NB4 (cell line): ENCODE results near the gene CIB1.
A peak's percentile ranks its signal among the peaks of the same experiment; 100 is the strongest.

Experiments
- DNase-seq: peaks from one replicate; pipeline ENCODE4 v3.0.0; 2010; ENCODE audit warnings: low read depth
- H3K4me3 ChIP-seq: one replicate; pipeline ENCODE4 v1.5.1; 2011; ENCODE audit warnings: mild to moderate bottlenecking, low read depth, low read length, moderate library complexity
- CTCF ChIP-seq: IDR thresholded peaks from one replicate; pipeline ENCODE4 v1.5.1; 2012; ENCODE audit warnings: low read depth, low read length
- MAX ChIP-seq: IDR thresholded peaks from 2 replicates; pipeline ENCODE4 v1.6.1; 2011; ENCODE audit warnings: low read depth, low read length
- MYC ChIP-seq: IDR thresholded peaks from 2 replicates; pipeline ENCODE4 v1.6.1; 2011; ENCODE audit warnings: low read depth, low read length
- POLR2A ChIP-seq: IDR thresholded peaks from 2 replicates; pipeline ENCODE4 v1.6.1; 2011; ENCODE audit warnings: mild to moderate bottlenecking; ENCODE audit not compliant: insufficient read length; ENCODE audit errors: extremely low read depth

The CIB1 gene

GRCh38 chr15:90209591-90209990 lies 24.1 kb downstream of the CIB1 start:
- no peak for DNase-seq
- TF ChIP-seq POLR2A, result no peak
- TF ChIP-seq MAX, result no peak
- TF ChIP-seq MYC, result no peak
- no peak for TF ChIP-seq CTCF
- no peak overlapping the region for H3K4me3 ChIP-seq

- TF ChIP-seq MAX, result no peak
- no peak for TF ChIP-seq CTCF
- no peak for TF ChIP-seq MYC
- TF ChIP-seq POLR2A, result no peak
- DNase-seq, result no peak
These were observed 25.4 kb downstream of the CIB1 start for GRCh38 chr15:90208356-90208755.

GRCh38 chr15:90207252-90207651 lies 26.5 kb downstream of the CIB1 start:
- no peak overlapping the region for H3K4me3 ChIP-seq
- no peak for DNase-seq
- TF ChIP-seq MYC (no peak), CTCF (no peak), MAX (no peak)

More at GRCh38 chr15:90208356-90208755, 25.4 kb downstream of the CIB1 start:
- no peak overlapping the region for H3K4me3 ChIP-seq

GRCh38 chr15:90205886-90206285 lies 27.9 kb downstream of the CIB1 start:
- TF ChIP-seq MAX, result no peak
- TF ChIP-seq POLR2A, result no peak
- 0 out of 2 replicates have a peak, but pooled peaks have one; percentile 12 for TF ChIP-seq MYC
- peak; percentile 50 for DNase-seq
- H3K4me3 ChIP-seq, result no peak overlapping the region

GRCh38 chr15:90205050-90205848 lies 28.5 kb downstream of the CIB1 start:
- TF ChIP-seq MAX, result no peak
- no peak for TF ChIP-seq POLR2A
- no peak for TF ChIP-seq MYC
- no peak for TF ChIP-seq CTCF
- DNase-seq, result no peak
- no peak overlapping the region for H3K4me3 ChIP-seq

GRCh38 chr15:90203922-90204321 lies 29.8 kb downstream of the CIB1 start:
- DNase-seq, result peak; percentile 74
- TF ChIP-seq POLR2A (no peak), CTCF (no peak), MAX (no peak), MYC (no peak)

More at GRCh38 chr15:90203922-90204321, 29.8 kb downstream of the CIB1 start:
- no peak overlapping the region for H3K4me3 ChIP-seq
